K562 (cell line): ENCODE results near the gene GSTA4. TPM values are rescaled to one million over a fixed set of nuclear protein-coding genes. Genes with fewer than 3 reads are reported as not detected.
"Not testable (repeated sequence)": the region's sequence is repeated elsewhere in the genome, so short reads cannot be mapped to it uniquely, and the experiment has no call there.

Experiments
- ATAC-seq: fragments of 200-7000 bp; cut with Tn5 transposase; 3 replicates; pipeline ENCODE4 v1.9.1; 2020; ENCODE audit warnings: moderate library complexity
- BruUV-seq: library from RNA; stranded (reverse); fragments of 400-500 nt; replicated peaks from 2 replicates; lab custom pipeline; 2021; lab: Mats Ljungman, UMichigan
- CTCF ChIA-PET: fragments of 300-600 bp; formaldehyde crosslinking; extraction: SDS; loops from one replicate; lab custom pipeline; 2021; ENCODE audit warnings: low intra/inter-chr PET ratio; lab: Yijun Ruan, JAX
- POLR2A ChIA-PET: fragments of 300-600, 350-650 bp; sonication (Branson Sonifier 250); formaldehyde crosslinking; extraction: SDS; loops from one replicate; lab custom pipeline; 2021; ENCODE audit warnings: antibody characterized with exemption, inconsistent platforms; lab: Yijun Ruan, JAX
- DNase-seq, 4 experiments: peaks; one replicate each; pipeline versions ENCODE4 v3.0.0 to v3.0.0-alpha.2; 2011 to 2018; ENCODE audit warnings: low spot score in 3 of 4, mixed read lengths in 3 of 4; ENCODE audit errors: extremely low read depth in 1 of 4
- FAIRE-seq: peaks from 2 replicates; lab custom pipeline; 2011; peaks lifted over from hg19 to GRCh38; lab: Jason Lieb, UNC
- H2AFZ ChIP-seq: 2 replicates; pipeline ENCODE4 v1.6.0; 2011; ENCODE audit warnings: low read depth, low read length, control low read depth, inconsistent platforms
- H3K27ac ChIP-seq: fragments of 200-600 bp; 3 replicates; pipeline ENCODE4 v1.8.0; 2011; ENCODE audit warnings: low read depth, mild to moderate bottlenecking, control low read depth, inconsistent platforms, low read length, moderate library complexity, mixed read lengths; ENCODE audit errors: extremely low read depth
- H3K27me3 ChIP-seq, 2 experiments: fragments of 300-600 bp in 1 of 2; 2 replicates in 1 of 2; 3 replicates in 1 of 2; pipeline versions ENCODE4 v1.6.0 to v1.8.0; 2011; ENCODE audit warnings: inconsistent platforms in 2 of 2, low read length in 2 of 2, mild to moderate bottlenecking in 1 of 2, mixed read lengths in 1 of 2, moderate library complexity in 1 of 2; ENCODE audit not compliant: control insufficient read depth in 2 of 2, insufficient read depth in 2 of 2
- H3K36me3 ChIP-seq: fragments of 300-600 bp; 3 replicates; pipeline ENCODE4 v1.8.0; 2011; ENCODE audit warnings: mild to moderate bottlenecking, low read length, inconsistent platforms; ENCODE audit not compliant: control insufficient read depth, insufficient read depth
- H3K4me1 ChIP-seq, 2 experiments: fragments of 200-600 bp in 1 of 2; replicated peaks in 1 of 2; 2 replicates in 1 of 2; 3 replicates in 1 of 2; pipeline versions ENCODE4 v1.5.1 to v1.8.0; 2011; ENCODE audit warnings: inconsistent platforms in 2 of 2, low read length in 2 of 2, mild to moderate bottlenecking in 1 of 2, mixed read lengths in 1 of 2, moderate library complexity in 1 of 2; ENCODE audit not compliant: control insufficient read depth in 2 of 2, insufficient read depth in 2 of 2
- H3K4me2 ChIP-seq: 2 replicates; pipeline ENCODE4 v1.6.1; 2011; ENCODE audit warnings: low read length, control low read depth, inconsistent platforms, mixed read lengths; ENCODE audit not compliant: insufficient read depth
- H3K4me3 ChIP-seq: fragments of 200-600 bp; sonication (generic), shearing (Covaris generic); 2 replicates; pipeline ENCODE4 v1.5.1; 2016; ENCODE audit warnings: control low read depth, inconsistent platforms
- H3K79me2 ChIP-seq: fragments of 200-600 bp; 3 replicates; pipeline ENCODE4 v1.8.0; 2011; ENCODE audit warnings: low read length, inconsistent platforms; ENCODE audit not compliant: control insufficient read depth, insufficient read depth
- H3K9ac ChIP-seq, 2 experiments: 2 replicates each; pipeline versions ENCODE4 v1.6.0 to v1.6.1; 2011; ENCODE audit warnings: low read depth in 2 of 2, low read length in 2 of 2, control low read depth in 1 of 2, inconsistent platforms in 1 of 2, mild to moderate bottlenecking in 1 of 2, mixed read lengths in 1 of 2; ENCODE audit not compliant: insufficient read depth in 1 of 2
- H3K9me1 ChIP-seq: one replicate; pipeline ENCODE4 v1.6.0; 2011; ENCODE audit warnings: inconsistent platforms, mild to moderate bottlenecking, low read length, moderate library complexity; ENCODE audit not compliant: control insufficient read depth, insufficient read depth
- H3K9me3 ChIP-seq: replicated peaks from 2 replicates; pipeline ENCODE4 v1.5.1; 2011; ENCODE audit warnings: low read depth, low read length, inconsistent platforms; ENCODE audit not compliant: control insufficient read depth, insufficient read depth
- H4K20me1 ChIP-seq: replicated peaks from 2 replicates; pipeline ENCODE4 v1.6.1; 2011; ENCODE audit warnings: low read length, inconsistent platforms, mixed read lengths; ENCODE audit not compliant: control insufficient read depth, insufficient read depth
- SPI1 ChIP-seq: IDR thresholded peaks from 2 replicates; pipeline ENCODE4 v1.6.1; 2011; ENCODE audit warnings: low read depth, low read length, control low read depth, borderline replicate concordance
- WGBS: fragments of 100-300 bp; shearing (Covaris generic); methylation state at CpG from one replicate; pipeline ENCODE4 v1.1.6; 2016; ENCODE audit warnings: low coverage, mixed read lengths; ENCODE audit not compliant: insufficient coverage; ENCODE audit errors: missing lambda C conversion rate; 5-methylcytosine and 5-hydroxymethylcytosine counted together
- in situ Hi-C: fragments of 300-500 bp; cut with MboI; formaldehyde crosslinking; loops from 4 replicates; pipeline ENCODE4 v1.15.0; 2018; ENCODE audit warnings: inconsistent platforms, mixed read lengths
- intact Hi-C: fragments of 100-400 bp; cut with micrococcal nuclease; formaldehyde crosslinking; loops from 2 replicates; pipeline ENCODE4 v1.14.2; 2022
- polyA plus RNA-seq, 8 experiments: library from polyadenylated mRNA; depleted of rRNA in 4 of 8; stranded (reverse) in 5 of 8; unstranded in 3 of 8; fragments of >200 nt; fragmentation: Nextera tagmentation in 2 of 8; fragmentation: Illumina TruSeq in 1 of 8; extraction: Ambion mirVana in 2 of 8; extraction: Trizol in 1 of 8; gene quantifications; 2 replicates each; pipeline versions ENCODE4 v1.2.1 to v1.2.3, GENCODE V29; 2011 to 2014; ENCODE audit warnings: inconsistent platforms in 1 of 8, missing spikeins in 1 of 8
- total RNA-seq, 7 experiments: library from RNA; depleted of rRNA in 6 of 7; stranded (reverse); fragments of >200 nt in 6 of 7; fragmentation: Illumina TruSeq in 2 of 7; extraction: Trizol in 2 of 7; gene quantifications; 2 replicates each; pipeline versions ENCODE4 v1.2.1 to v1.2.3, GENCODE V29; 2011 to 2021; ENCODE audit warnings: low replicate concordance in 1 of 7

The GSTA4 gene
- total and polyA plus RNA-seq, 9 of the 15 experiments (the other 6 are each of a cell fraction or from before 2014, with no cell fraction given) = 0.89 to 4.0 (median 2.0) TPM

- H4K20me1 ChIP-seq, H3K79me2 ChIP-seq, H3K27me3 ChIP-seq, CTCF ChIA-PET, intact Hi-C loops, H3K36me3 ChIP-seq, H3K4me2 ChIP-seq, H3K9me1 ChIP-seq, H3K9ac ChIP-seq, ATAC-seq, H3K4me3 ChIP-seq, in situ Hi-C loops, BruUV-seq, H3K4me1 ChIP-seq, H3K9me3 ChIP-seq, H3K27ac ChIP-seq, FAIRE-seq, POLR2A ChIA-PET: not testable (repeated sequence)
- H2AFZ ChIP-seq = peak overlapping the region; percentile 72; the same call in 1 of the 2 replicates
- peak; percentile 66; the same call in 1 of the 2 replicates for TF ChIP-seq SPI1
- WGBS = 7% methylated on average over 10 of the region's 10 CpGs
- DNase-seq = peak in 1 of 4 experiments; percentile 31
Observed at GRCh38 chr6:52961022-52961421, 34.1 kb downstream of the GSTA4 start.

- H3K4me2 ChIP-seq, H3K27me3 ChIP-seq, FAIRE-seq, H2AFZ ChIP-seq, H3K9me3 ChIP-seq, in situ Hi-C loops, H3K4me3 ChIP-seq, H3K27ac ChIP-seq, H3K4me1 ChIP-seq, POLR2A ChIA-PET, BruUV-seq, H3K9me1 ChIP-seq, H3K9ac ChIP-seq, intact Hi-C loops, H3K36me3 ChIP-seq, ATAC-seq, H3K79me2 ChIP-seq, DNase-seq, H4K20me1 ChIP-seq: not testable (repeated sequence)
- CTCF ChIA-PET = interaction anchor here (0.7 kb wide), 1 partner anchor 746 kb away, joined by 3 read pairs; no protein-coding TSS in a partner anchor
- 30% methylated on average over 8 of the region's 8 CpGs for WGBS
Observed at GRCh38 chr6:52960211-52960610, 34.9 kb downstream of the GSTA4 start.
